ELR (cell line): Measurements from ENCODE around the gene FOXO1.
A peak's percentile ranks its signal among the peaks of the same experiment; 100 is the strongest.

Source experiments
- DNase-seq: peaks from one replicate; pipeline ENCODE4 v3.0.0-alpha.2; 2015; ENCODE audit warnings: low read depth

The FOXO1 gene

DNA sequence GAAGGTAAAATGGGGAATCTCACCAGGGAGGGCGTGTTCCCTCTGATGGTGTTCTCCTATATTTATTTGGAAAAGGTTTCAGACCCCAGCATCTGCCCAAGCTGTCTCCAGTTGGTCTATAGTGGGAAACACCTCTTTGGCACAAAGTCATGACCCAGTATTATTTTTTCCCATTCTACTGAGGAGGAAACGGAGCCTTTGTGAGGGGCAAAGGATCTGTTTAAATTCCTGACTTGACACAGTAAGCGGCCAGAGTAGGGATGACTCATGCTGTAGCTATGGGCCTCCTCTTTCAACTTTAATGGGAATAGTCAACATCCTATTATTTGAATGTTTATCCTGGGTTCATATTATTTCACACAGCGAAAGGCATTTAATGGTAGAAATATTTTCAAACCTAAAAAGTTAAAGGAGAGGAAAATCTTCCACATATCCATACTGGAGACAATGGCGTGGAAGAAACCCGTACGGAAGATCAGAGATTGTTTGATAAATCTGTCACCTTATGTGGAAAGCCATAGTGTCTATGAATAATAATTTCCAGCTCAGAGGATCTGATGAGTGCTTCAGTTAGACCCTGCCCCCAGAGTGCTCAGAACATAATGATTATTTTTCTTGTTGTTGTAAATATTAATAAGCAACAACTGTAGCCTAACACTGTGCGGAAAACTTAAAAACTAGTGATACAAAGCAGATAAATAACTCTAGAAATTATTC lies 126.0 kb downstream of the FOXO1 start:
- DNase-seq: peak; percentile 75

GRCh38 chr13:40539576-40540327 lies 126.7 kb downstream of the FOXO1 start:
- DNase-seq: no peak

- no peak for DNase-seq
Measured at GRCh38 chr13:40537146-40537895, 129.1 kb downstream of the FOXO1 start.

DNA sequence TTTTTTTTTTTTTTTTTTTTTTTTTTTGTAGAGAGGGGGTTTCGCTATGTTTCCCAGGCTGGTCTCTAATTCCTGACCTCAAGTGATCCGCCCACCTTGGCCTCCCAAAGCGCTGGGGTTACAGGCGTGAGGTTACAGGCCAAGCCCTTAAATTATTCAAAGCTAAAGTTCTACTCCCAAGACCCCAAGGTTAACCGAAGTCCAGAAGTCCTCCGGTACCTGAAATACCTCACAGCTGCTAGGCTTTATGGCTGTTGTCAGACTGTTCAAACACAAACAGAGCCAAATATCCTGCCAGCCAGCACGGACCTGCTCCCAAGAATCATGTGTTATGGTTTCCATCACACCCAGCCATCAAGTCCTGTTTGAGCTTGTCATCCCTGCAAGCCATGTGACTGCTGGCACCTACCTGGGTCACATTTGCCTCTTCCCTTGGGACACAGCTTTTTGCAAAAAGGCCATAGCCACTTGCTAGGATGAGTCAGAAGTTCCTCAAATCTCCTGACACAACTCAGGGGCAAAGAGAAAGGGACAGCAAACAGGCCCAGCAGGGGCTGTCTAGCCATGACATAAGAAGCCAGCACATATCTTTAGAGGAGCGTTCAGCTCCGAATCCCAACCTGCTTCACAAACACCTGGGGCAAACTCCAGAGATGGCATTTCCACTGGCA lies 129.9 kb downstream of the FOXO1 start:
- DNase-seq: no peak

DNA sequence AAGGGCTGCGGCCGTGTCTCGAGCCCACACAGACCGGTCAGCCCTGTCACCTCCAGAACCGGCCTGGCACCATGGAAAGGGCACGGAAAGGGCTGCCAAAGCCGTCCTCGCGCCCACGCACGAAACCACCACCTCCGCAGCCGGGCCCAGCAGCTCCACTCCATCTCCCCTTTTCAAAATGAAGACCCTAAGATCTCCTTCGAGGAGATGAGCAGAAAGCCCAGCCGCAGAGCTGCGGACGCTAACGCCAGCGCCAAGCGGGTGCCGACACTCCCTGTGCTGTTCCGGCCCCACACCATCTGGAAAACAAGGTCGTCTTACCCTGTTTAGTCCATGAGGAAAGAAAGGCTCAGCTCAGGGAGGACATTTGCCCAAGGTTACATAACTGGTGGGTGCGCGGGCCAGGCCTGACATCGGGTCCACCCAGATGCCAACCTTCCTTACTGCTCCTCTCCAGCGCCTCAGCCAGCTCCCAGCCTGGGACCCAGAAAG lies 131.1 kb downstream of the FOXO1 start:
- DNase-seq: no peak

GRCh38 chr13:40534456-40534855 lies 132.0 kb downstream of the FOXO1 start:
- no peak for DNase-seq

DNA sequence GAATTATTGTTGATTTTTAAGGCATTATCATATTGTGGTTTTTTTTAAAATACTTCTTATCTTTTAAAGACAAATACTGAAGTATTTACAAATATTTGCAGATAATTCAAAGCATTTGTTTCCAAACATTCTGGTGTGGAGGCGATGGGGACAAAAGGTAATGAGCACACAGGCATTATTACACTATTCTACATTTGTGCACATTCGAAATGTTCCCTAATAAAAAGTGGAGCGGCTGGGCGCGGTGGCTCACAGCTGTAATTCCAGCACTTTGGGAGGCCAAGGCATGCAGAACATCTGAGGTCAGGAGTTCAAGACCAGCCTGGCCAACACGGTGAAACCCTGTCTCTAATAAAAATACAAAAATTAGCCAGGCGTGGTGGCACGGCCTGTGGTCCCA lies 133.4 kb downstream of the FOXO1 start:
- no peak for DNase-seq

DNA sequence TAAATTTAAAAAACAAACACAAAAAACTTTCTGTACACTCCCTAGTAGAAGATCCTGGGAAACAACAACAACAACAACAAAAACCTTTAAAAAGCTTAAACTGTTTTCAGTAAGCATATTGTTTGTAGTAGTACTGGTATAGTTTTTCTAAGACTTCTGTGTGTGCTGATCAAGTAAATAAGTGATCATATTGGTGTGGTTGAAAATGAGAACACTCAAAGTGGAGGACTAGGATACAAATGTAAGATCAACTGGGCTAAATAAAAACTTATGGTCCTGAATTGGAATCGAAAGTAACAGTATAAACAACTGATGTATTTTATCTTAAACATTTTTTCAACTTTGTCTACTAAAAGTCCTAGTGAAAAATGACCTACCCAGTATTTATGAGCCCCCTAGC lies 135.5 kb downstream of the FOXO1 start:
- no peak for DNase-seq

DNA sequence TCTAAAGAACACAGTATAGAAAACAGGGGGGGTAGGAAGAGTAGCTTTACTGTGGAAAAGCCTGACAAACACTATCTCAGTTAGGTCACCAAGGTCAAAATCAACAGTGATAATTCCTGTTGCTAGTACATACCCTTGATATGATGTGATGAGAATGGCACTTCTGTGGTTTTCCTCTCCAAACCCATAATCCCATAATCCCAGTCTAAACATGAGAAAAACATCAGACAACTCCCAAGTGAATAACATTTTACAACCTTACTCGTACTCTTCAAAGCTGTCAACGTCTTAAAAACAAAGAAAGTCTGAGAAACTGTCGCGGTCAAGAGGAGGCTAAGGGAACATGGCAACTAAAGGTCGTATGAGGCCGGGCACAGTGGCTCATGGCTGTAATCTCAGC lies 137.6 kb downstream of the FOXO1 start:
- DNase-seq: no peak

- DNase-seq: no peak
Measured at GRCh38 chr13:40527914-40528313, 138.5 kb downstream of the FOXO1 start.

- no peak for DNase-seq
Measured at GRCh38 chr13:40522282-40522681, 144.2 kb downstream of the FOXO1 start.

DNA sequence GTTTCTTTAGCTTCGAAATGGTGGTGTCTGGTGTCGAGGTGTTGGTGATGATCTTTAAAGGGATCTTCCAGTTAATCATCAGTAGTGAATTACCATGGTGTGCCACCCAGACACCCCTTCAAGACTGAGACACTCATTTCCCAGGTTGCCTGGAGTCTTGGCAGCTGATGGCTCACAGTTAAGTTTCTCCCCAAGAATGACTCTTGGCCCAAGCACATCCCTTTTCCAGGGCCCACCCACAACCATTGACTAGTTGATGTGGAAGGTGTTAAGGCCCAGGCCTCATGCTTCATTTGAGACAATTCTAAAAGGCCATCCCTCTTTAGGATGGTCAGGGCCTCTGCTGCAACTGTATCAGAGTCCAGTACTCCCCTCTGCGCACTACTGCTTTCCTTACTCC lies 145.5 kb downstream of the FOXO1 start:
- DNase-seq: no peak

DNA sequence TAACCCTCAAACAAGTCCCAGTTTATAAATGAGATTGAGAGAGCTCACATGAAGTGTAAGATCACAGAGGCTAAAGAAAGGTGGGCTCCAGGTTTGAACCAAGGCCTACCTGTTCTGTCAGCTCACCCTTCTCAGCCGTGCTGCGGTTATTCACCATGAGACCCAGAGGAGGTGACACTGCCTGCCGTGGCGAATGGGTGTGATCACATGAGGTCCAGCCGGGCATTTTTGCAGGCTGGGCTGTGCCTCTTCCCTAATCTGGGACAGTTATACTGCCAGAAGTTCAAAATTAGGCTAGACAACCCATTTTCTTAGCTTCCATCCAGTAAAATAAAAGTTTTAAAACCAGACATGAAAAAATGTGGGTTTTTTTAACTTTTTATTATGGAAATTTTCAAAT lies 146.8 kb downstream of the FOXO1 start:
- no peak for DNase-seq

- DNase-seq: no peak
Measured at GRCh38 chr13:40518481-40518882, 148.0 kb downstream of the FOXO1 start.

DNA sequence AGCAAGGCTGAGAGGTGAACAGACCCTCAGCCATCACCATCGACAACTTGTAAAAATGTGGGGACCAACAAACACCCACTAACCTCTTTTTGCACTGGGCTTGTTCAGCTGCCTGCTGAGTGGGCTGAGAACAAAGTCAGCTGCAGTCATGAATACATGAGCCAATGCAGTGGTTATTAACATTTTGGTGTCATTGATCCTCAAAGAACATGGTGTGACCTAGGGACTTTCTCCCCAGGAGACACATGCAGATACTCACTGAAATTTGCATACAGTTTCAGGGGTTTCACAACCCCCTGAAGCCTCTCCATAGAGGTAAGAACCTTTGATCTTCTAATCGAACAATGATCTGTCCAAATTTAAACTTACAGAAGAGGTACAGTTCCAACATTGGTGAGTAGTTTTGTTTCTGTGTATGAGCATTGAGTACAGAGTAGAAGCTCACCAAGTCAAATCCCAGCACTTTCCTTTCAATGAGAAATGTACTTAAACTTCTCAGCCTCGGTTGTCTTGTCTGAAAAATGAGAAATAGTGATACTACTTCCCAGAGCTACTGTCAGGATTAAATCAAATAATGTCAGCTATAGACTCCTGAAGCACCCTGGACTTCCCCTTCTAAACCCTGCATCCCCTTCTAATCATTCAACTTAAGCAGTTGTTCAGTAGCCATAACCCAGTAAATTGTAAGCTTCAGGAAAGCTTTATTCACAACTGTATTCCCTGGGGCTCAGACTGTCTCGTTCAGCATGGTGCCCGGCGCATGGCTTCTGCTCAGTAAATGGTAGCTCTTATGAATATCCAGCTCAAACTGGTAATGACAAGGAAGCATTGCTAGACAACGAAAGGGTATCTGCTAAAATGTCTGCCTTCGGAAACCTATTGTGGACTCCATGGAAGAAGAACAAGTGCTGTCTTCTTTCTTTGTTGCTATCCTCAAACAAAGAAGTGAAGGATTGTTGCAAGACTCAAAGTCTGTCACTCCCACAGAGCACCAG lies 148.7 kb downstream of the FOXO1 start:
- DNase-seq: no peak

- no peak for DNase-seq
Measured at GRCh38 chr13:40515702-40516101, 150.7 kb downstream of the FOXO1 start.

DNA sequence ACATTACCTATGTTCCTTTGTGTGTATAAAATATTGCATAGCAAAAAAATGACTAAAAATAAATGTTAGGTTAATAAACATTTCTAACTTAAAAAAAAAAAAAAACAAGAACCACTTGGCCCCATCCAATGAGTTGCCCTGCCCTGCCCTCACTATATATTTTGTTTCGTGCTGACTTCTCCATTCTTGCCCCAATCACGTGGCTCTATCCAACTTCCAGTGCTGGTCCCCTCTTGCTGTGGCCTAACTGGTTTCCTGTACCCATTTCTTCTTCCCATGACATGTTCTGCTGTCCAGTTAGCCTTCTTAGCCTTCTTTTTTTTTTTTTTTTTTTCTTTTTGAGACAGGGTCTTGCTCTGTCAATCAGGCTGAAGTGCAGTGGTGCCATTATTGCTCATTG lies 151.6 kb downstream of the FOXO1 start:
- no peak for DNase-seq

GRCh38 chr13:40509876-40510275 lies 156.6 kb downstream of the FOXO1 start:
- DNase-seq: no peak

GRCh38 chr13:40508767-40509342 lies 157.6 kb downstream of the FOXO1 start:
- no peak for DNase-seq

DNA sequence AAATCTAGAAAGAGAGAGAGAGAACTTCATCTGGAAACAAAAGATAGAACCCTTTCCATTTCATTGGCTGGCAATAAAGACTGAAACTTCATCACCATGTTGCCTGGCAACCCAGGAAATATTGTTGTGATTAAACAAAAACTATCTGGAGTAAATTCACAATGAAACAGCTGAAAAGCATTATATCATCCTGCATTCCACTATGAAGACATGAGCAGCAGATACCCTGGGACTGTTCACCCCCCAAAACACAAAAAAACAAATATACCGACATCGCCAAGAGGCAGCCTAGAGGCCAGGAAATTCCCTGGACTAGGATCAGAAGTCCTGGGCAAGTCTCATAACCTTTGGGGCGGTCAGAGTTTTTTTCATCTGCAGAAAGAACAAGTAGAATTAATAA lies 158.3 kb downstream of the FOXO1 start:
- no peak for DNase-seq
